RCC 7860 (cell line): ENCODE results near the gene SOCS1.

ENCODE experiments used
- DNase-seq: peaks from one replicate; pipeline ENCODE4 v3.0.0-alpha.2; 2015; ENCODE audit warnings: low spot score
- FAIRE-seq: peaks from 2 replicates; lab custom pipeline; 2012; peaks lifted over from hg19 to GRCh38; lab: Jason Lieb, UNC

Gene SOCS1

GRCh38 chr16:11208916-11209665, 46.9 kb downstream of the SOCS1 start:
- DNase-seq (peak; percentile 36), FAIRE-seq (no peak)

- DNase-seq (no peak), FAIRE-seq (no peak)
Observed at GRCh38 chr16:11207646-11208045, 48.4 kb downstream of the SOCS1 start.

- DNase-seq (no peak), FAIRE-seq (no peak)
Observed at GRCh38 chr16:11205754-11206581, 50.0 kb downstream of the SOCS1 start.

GRCh38 chr16:11205065-11205699, 50.8 kb downstream of the SOCS1 start:
- no peak for DNase-seq
- FAIRE-seq: no peak

GRCh38 chr16:11204513-11205047, 51.4 kb downstream of the SOCS1 start:
- FAIRE-seq (no peak), DNase-seq (peak; percentile 41)
